HG02642 (cell line): ENCODE results near the gene XYLT2.
A peak's percentile ranks its signal among the peaks of the same experiment; 100 is the strongest.
"Not testable (repeated sequence)": the region's sequence is repeated elsewhere in the genome, so short reads cannot be mapped to it uniquely, and the experiment has no call there.

ENCODE experiments used
- ATAC-seq: cut with Tn5 transposase; IDR thresholded peaks from one replicate; pipeline ENCODE4 v1.9.1; 2021; ENCODE audit warnings: mild to moderate bottlenecking; ENCODE audit not compliant: unreplicated experiment, poor library complexity

The XYLT2 gene

DNA sequence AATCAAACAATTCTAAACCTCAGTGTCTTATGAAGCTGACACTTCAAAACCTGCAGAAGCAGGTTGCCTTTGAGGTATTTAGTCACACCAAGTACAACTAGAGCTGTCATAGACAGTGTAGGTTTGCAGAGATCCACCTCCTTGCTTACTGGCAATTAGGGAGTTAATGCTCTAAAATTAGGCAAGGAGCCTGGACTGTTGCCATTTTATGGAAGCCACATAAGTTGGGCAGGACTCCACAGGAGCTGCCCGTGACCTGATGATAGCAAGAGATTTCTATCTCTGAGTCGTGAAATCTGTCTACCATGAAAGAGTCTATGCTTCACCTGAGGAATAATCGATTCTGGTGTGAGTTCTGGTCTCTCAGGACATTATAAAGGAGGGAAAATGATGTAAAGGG, 36.0 kb downstream of the XYLT2 start:
- ATAC-seq: no peak

- no peak for ATAC-seq
Measured at GRCh38 chr17:50382931-50383330, 37.0 kb downstream of the XYLT2 start.

- ATAC-seq: no peak
Measured at GRCh38 chr17:50386510-50386909, 40.6 kb downstream of the XYLT2 start.

GRCh38 chr17:50388728-50389127, 42.8 kb downstream of the XYLT2 start:
- ATAC-seq: no peak

DNA sequence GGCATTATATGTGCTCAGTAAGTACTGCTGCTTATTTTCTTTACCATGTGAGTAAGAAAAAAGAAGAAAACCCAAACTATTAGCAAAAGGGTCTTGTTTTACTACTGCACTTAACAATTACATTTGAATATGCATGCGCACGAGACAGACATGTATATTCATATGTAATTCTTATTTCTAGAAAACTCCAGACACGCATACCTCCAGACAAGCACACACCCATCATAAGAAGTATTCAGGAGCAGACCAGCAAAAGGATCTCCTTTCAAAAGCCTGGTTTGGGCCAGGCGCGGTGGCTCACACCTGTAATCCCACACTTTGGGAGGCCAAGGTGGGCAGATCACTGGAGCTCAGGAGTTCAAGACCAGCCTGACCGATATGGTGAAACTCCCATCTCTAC, 43.6 kb downstream of the XYLT2 start:
- ATAC-seq: no peak

GRCh38 chr17:50392621-50393020, 46.7 kb downstream of the XYLT2 start:
- no peak for ATAC-seq

- ATAC-seq: no peak
Measured at GRCh38 chr17:50393700-50394099, 47.8 kb downstream of the XYLT2 start.

DNA sequence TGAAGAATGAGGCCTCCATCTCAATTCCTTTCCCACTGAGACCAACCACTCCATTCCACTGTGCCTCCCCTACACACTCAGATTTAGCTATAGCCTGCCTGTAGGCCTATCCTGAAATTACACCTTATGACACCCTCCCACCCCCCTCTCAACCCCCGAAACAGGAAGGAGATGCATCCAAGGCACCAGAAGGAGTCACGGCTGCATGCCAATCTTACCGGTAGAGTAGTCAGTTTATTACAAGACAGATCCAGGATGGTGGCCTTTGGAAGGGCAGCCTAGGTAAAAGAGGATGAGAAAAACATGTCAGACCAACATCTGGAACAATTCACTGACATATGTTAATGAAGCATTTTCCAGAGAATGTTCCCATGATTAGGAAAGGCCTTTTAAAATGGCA, 48.8 kb downstream of the XYLT2 start:
- no peak for ATAC-seq

DNA sequence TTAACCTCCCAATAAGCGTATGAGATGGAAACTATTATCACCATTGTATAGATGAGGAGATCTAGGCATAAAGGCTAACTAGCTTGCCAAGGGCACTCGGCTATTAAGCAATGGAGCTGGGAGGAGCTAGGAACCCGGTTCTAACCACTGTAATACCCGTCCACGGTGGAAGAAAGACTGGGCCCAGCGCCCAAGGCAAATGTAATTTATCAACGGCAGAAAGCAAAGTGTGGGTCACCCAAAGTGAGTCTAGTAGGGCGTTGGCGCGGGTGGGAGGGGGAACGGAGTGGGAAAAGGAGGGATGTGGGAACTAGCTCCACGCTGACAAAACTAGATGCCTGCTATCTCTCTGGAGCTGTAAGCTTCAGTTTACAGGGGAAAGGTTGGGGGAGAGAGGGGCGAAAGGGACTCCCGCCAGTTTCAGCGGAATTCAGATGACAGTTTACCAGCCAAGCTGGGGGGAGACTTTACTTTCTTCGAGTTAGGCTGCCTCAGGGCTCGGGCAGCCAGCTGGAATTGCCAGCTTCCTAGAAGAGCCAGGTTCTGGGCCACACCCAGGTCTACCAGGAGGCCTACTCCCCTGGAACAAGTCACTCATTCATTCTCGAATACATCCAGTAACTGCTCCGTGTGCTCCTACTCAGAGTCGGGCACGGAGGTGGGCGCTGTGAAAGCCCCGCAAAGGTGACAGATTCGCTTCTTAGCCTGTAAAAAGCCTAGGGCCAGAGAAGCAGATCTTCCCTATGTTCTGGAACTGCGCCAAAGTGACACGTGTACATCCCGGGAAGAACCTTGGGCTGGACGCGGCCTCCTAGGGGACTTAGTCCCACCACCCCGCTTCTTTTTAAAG, 50.6 kb downstream of the XYLT2 start:
- ATAC-seq: no peak

DNA sequence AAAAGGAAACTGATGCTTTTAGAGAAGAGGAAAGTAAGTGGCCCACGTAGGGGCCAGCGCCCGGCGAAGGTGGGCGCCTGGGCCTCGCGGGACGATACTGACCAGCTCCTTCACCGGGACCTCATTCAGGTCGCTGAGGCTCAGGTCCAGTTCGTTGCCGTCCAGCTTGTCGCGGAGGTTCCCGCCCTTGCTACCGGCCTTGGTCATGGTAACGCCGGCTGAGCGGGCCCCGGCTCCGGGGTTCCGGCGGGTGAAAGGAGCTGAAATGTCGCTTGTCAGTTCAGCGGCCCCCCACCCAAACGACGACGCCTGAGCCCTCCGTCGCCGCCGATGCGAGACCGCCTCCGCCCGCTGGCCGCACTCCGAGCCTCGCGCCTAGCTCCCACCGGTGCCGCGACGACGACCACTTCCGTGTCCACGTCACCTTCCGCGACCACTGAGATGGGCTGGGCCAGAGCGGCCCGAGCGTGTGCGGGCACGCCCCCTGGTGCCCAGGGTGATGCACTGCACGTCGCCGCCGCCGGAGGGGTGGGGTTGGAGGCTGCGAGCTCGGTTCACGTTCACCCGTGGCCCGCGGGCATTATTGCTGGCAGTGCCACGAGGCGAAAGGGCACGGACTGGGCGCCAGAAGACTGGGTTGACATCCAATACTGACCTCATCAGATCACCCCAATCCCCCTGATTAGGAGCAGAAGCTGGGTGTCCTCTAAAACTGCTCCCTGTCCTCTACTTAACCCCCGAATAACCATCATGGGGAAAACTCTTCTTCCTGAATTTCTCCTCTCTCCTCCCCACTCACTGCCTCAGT, 51.4 kb downstream of the XYLT2 start, which contains the start of gene LRRC59:
LRRC59 (minus strand) TSS at position 413 of the 808 bp plus-strand sequence; CDS start at position 207, 206 bp downstream.
- ATAC-seq: peak; percentile 95

DNA sequence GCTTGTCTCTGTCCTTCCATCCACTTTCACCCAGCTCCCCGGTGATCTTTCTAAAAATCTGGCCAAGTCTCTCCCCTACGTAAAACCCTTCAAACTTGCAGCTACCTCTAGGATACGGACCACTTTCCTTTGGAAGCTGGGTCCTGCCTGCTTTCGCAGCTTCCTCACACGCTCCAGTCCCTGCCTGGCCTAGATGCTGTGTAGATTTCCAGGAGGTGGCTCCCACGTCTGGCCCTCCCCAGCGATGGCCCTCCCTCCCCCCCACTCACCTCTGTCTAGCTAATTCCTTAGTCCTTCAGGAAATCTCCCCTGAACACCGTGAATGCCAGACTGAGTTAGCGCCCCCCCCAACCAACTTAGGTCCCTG, 52.0 kb downstream of the XYLT2 start:
- no peak for ATAC-seq

- not testable (repeated sequence) for ATAC-seq
Measured at GRCh38 chr17:50398672-50399071, 52.7 kb downstream of the XYLT2 start.

- not testable (repeated sequence) for ATAC-seq
Measured at GRCh38 chr17:50399591-50399990, 53.7 kb downstream of the XYLT2 start.

DNA sequence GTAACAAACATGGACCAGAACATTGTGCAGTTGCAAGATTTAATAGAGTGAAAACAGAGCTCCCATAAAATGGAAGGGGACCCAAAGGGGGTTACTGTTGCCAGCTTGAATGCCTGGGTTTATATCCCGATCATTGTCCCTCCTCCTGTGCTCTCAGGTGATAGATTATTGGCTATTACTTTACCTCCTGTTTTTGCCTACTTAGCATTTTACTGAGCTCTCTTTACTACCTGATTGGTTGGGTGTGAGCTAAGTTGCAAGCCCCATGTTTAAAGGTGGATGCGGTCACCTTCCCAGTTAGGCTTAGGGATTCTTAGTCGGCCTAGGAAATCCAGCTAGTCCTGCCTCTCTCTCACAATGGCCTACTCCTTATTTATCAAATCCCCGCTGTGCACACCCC, 59.4 kb downstream of the XYLT2 start:
- not testable (repeated sequence) for ATAC-seq

DNA sequence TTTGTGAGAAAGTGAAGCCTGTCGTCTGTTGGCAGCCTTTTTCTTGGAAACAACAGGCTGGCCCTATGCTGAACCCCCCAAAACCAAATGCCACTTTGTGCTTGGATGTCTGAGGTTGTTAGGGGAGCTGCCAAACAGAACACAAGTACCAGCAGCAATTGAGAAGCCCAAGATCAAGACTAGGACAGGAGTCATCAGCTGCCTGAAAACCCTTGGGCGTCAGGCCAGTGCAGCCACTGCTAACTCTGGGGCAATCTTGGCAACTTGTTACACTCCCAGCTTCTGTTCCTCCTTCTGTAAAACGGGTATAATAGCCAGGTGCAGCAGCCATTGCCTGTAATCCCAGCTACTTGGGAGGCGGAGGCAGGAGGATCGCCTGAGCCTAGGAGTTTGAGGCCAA, 60.7 kb downstream of the XYLT2 start:
- ATAC-seq: no peak

GRCh38 chr17:50407921-50408320, 62.0 kb downstream of the XYLT2 start:
- no peak for ATAC-seq
